ENCODE results near the gene VSIG1. TPM values are rescaled to one million over a fixed set of nuclear protein-coding genes. Genes with fewer than 3 reads are reported as not detected.

VSIG1 gene
- total and polyA plus RNA-seq, 11 donors: 0.22 to 0.35 (median 0.25) TPM; not detected in 8

GRCh38 chrX:108018656-108019381 lies 26.0 kb upstream of the VSIG1 start:
- no peak overlapping the region for H3K4me3 ChIP-seq
- DNase-seq (no peak), ATAC-seq (peak in 1 of 4 donors; percentile 50)
- no peaks in the 10 kb centered on the region for H3K4me1 ChIP-seq
- no peaks in the 10 kb centered on the region for H3K36me3 ChIP-seq
- intact Hi-C loops (cut with DNase I): loop anchor here in 1 of 10 donors (5.0 kb wide), 1 partner anchor 118 kb away; no protein-coding TSS in a partner anchor
- peak overlapping the region in 1 of 12 donors; percentile 23 for H3K27ac ChIP-seq
- TF ChIP-seq CTCF (IDR thresholded peaks at IDR 0.05) (no peak), POLR2A (IDR thresholded peaks at IDR 0.05) (no peak)
- H3K9me3 ChIP-seq: no peaks in the 10 kb centered on the region
- peaks cover 0 to 7% (median 0%) of the 10 kb centered on the region in 9 donors for H3K27me3 ChIP-seq
- WGBS, 4 donors: 72 to 79% (median 77%) methylated on average over 4 of the region's 4 CpGs

GRCh38 chrX:108019382-108019875 lies 25.4 kb upstream of the VSIG1 start:
- no peaks in the 10 kb centered on the region for H3K4me1 ChIP-seq
- no peaks in the 10 kb centered on the region for H3K9me3 ChIP-seq
- ATAC-seq (peak in 1 of 4 donors; percentile 44), DNase-seq (no peak)
- intact Hi-C loops (cut with DNase I): loop anchor here in 1 of 10 donors (5.0 kb wide), 1 partner anchor 118 kb away; no protein-coding TSS in a partner anchor
- no peak overlapping the region for H3K27ac ChIP-seq
- 46 to 70% (median 63%) methylated on average over 3 of the region's 3 CpGs for WGBS, 4 donors
- H3K4me3 ChIP-seq: no peak overlapping the region
- TF ChIP-seq CTCF (IDR thresholded peaks at IDR 0.05): no peak
- no peak for TF ChIP-seq POLR2A (IDR thresholded peaks at IDR 0.05)
- H3K27me3 ChIP-seq: peaks cover 0 to 13% (median 0%) of the 10 kb centered on the region in 9 donors
- no peaks in the 10 kb centered on the region for H3K36me3 ChIP-seq

GRCh38 chrX:108020631-108021030 lies 24.2 kb upstream of the VSIG1 start:
- no peak for ATAC-seq
- H3K4me1 ChIP-seq: no peaks in the 10 kb centered on the region

More at GRCh38 chrX:108020631-108021030, 24.2 kb upstream of the VSIG1 start:
- no peak for TF ChIP-seq POLR2A (IDR thresholded peaks at IDR 0.05)
- TF ChIP-seq CTCF (IDR thresholded peaks at IDR 0.05): peak; percentile 25 to 50 (median 38)
- intact Hi-C loops (cut with DNase I): loop anchor here in 6 of 10 donors (2.0 to 10.0 kb wide), 5 partner anchors 52 to 118 kb away; no protein-coding TSS in a partner anchor
- Histone ChIP-seq H3K9me3 (no peaks in the 10 kb centered on the region), H3K27me3 (peaks cover 0 to 15% (median 0%) of the 10 kb centered on the region in 9 donors), H3K27ac (no peak overlapping the region), H3K36me3 (no peaks in the 10 kb centered on the region), H3K4me3 (no peak overlapping the region)
- DNase-seq: no peak
- 4 to 48% (median 22%) methylated on average over 2 of the region's 2 CpGs for WGBS, 4 donors
